GM19328 (cell line): ENCODE data around the gene STON1.
"Not testable (repeated sequence)": the region's sequence is repeated elsewhere in the genome, so short reads cannot be mapped to it uniquely, and the experiment has no call there.

ENCODE experiments used
- ATAC-seq: cut with Tn5 transposase; IDR thresholded peaks from one replicate; pipeline ENCODE4 v1.9.1; 2021; ENCODE audit warnings: mild to moderate bottlenecking, moderate library complexity; ENCODE audit not compliant: unreplicated experiment

Gene STON1

GRCh38 chr2:48617618-48618017 lies 87.7 kb downstream of the STON1 start, which contains the start of gene GTF2A1L:
Gene GTF2A1L, plus strand, starts transcription at chr2:48617856. Its CDS starts 19 bp downstream, at chr2:48617875.
- no peak for ATAC-seq

GRCh38 chr2:48619526-48619925 lies 89.6 kb downstream of the STON1 start:
- ATAC-seq: no peak

- ATAC-seq: no peak
Measured at GRCh38 chr2:48620604-48621003, 90.7 kb downstream of the STON1 start.

DNA sequence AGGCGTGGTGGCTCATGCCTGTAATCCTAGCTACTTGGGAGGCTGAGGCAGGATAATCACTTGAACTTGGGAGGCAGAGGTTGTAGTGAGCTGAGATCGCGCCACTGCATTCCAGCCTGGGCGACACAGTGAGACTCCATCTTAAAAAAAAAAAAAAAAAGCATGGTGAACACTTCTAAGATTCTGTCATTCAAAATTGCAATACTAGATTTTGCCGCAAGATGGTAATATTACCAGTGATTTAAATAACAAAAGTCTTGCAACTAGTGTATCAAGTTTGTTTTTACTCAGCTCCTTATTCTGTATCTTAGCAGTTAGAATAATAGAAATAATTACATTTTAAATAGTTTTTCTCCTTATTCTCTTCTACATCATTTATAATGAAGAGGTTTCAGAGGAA lies 92.7 kb downstream of the STON1 start:
- ATAC-seq: not testable (repeated sequence)

GRCh38 chr2:48624696-48625095 lies 94.7 kb downstream of the STON1 start:
- no peak for ATAC-seq

DNA sequence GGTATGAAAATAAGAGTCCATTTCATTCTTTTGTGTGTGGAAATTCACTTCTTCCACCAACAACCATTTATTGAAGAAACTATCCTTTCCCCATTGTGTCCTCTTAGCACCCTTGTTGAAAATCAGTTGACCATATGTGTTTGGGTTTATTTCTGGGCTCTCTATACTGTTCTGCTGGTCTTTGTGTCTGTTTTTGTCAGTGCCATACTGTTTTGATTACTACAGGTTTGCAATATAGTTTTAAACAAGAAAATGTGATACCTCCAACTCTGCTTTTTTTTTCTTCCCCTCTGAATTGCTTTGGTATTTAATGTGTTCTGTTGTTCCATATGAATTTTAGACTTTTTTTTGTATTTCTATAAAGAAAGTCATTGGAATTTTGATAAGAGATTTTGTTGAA lies 96.1 kb downstream of the STON1 start:
- no peak for ATAC-seq

- no peak for ATAC-seq
Measured at GRCh38 chr2:48633143-48633542, 103.2 kb downstream of the STON1 start.

DNA sequence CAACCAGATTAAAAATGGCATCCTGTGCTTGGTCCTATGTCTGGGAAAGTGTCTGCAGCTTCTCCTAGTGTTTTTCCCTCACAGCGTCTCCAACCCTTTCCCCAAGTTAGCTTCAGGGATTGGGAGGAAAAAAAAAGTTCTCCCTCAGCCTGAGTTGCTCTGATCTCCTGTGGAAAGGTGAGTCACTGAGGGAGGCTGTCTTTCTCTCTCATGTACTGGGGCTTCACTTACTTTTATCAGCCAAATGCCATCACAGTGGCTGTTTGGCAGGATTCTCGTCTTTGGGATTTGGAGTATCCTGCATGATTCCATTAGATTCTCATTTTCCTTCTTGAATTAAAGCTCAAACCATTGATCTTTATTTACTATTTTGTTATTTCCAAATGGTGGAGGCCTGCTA lies 105.8 kb downstream of the STON1 start:
- no peak for ATAC-seq

DNA sequence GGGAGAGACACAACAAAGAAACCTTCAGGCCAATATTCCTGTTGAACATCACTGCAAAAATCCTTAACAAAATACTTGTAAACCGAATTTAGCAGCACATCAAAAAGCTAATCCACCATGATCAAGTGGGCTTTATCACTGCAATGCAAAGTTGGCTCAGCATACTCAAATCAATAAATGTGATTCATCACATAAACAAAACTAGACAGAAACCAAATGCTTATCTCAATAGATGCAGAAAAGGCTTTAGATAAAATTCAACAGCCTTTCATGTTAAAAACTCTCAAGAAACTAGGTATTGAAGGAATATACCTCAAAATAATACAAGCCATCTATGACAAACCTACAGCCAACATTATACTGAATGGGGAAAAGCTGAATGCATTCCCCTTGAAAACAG lies 108.3 kb downstream of the STON1 start:
- no peak for ATAC-seq
